HFF-Myc (cell line): ENCODE results near the gene TMEM132D.
"Not testable (repeated sequence)": the region's sequence is repeated elsewhere in the genome, so short reads cannot be mapped to it uniquely, and the experiment has no call there.

Experiments
- DNase-seq: peaks from one replicate; pipeline ENCODE4 v3.0.0-alpha.2; 2011; ENCODE audit warnings: low read depth; ENCODE audit errors: extremely low read depth
- H3K4me3 ChIP-seq: replicated peaks from 2 replicates; pipeline ENCODE4 v1.5.1; 2011; ENCODE audit warnings: low read depth, mild to moderate bottlenecking, control low read depth, low read length
- CTCF ChIP-seq: IDR thresholded peaks from 2 replicates; pipeline ENCODE4 v1.5.1; 2012; ENCODE audit warnings: mild to moderate bottlenecking, low read depth, low read length, control low read depth; ENCODE audit errors: missing control alignments

The TMEM132D gene

GRCh38 chr12:129544716-129545115, 359.1 kb downstream of the TMEM132D start:
- no peak for TF ChIP-seq CTCF
- no peak overlapping the region for H3K4me3 ChIP-seq
- no peak for DNase-seq

- no peak for TF ChIP-seq CTCF
- no peak for DNase-seq
- no peak overlapping the region for H3K4me3 ChIP-seq
These were observed 362.9 kb downstream of the TMEM132D start for GRCh38 chr12:129540954-129541353.

- DNase-seq: no peak
- no peak for TF ChIP-seq CTCF
- H3K4me3 ChIP-seq: no peak overlapping the region
These were observed 363.6 kb downstream of the TMEM132D start for GRCh38 chr12:129540249-129540648.

- DNase-seq, H3K4me3 ChIP-seq: not testable (repeated sequence)
These were observed 365.0 kb downstream of the TMEM132D start for GRCh38 chr12:129538724-129539335.

GRCh38 chr12:129538137-129538536, 365.7 kb downstream of the TMEM132D start:
- TF ChIP-seq CTCF: no peak
- no peak for DNase-seq
- no peak overlapping the region for H3K4me3 ChIP-seq

GRCh38 chr12:129534966-129535750, 368.7 kb downstream of the TMEM132D start:
- TF ChIP-seq CTCF: no peak
- no peak for DNase-seq
- no peak overlapping the region for H3K4me3 ChIP-seq

GRCh38 chr12:129532707-129533499, 370.9 kb downstream of the TMEM132D start:
- no peak for DNase-seq
- no peak for TF ChIP-seq CTCF
- H3K4me3 ChIP-seq: no peak overlapping the region
